Stimulated activated CD8-positive, alpha-beta memory T cell treated with anti-CD3 and anti-CD28 coated beads, Interleukin-15, amount 100 ng/mL, for 24 hours (primary cell): Measurements from ENCODE around the gene LHFPL2.
"Not testable (repeated sequence)": the region's sequence is repeated elsewhere in the genome, so short reads cannot be mapped to it uniquely, and the experiment has no call there.

ENCODE experiments used
- DNase-seq: peaks from one replicate; pipeline ENCODE4 v3.0.0-alpha.2; 2020; ENCODE audit warnings: low read depth

LHFPL2 gene

GRCh38 chr5:78640662-78641474 lies 7.7 kb downstream of the LHFPL2 start:
- no peak for DNase-seq

DNA sequence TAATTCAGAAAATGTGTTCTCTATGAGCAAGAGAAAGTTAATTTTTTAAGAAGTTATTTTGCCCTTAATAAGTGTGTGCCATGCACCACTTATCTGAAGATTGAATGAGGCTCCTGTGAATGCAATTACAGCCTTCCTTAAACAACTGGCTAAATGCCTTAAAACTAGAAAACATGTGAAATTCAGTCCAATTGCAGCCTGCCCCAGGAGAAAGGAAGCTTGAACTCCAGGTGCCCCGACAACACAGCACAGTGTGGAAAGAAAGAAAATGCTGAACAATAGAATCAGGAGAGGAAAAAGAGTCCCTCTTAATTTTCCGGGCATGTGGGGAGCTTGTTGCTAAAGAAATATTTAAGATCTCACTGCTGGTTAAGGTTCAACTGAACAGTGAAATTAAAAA lies 8.8 kb downstream of the LHFPL2 start:
- DNase-seq: no peak

GRCh38 chr5:78638973-78639669 lies 9.5 kb downstream of the LHFPL2 start:
- no peak for DNase-seq

DNA sequence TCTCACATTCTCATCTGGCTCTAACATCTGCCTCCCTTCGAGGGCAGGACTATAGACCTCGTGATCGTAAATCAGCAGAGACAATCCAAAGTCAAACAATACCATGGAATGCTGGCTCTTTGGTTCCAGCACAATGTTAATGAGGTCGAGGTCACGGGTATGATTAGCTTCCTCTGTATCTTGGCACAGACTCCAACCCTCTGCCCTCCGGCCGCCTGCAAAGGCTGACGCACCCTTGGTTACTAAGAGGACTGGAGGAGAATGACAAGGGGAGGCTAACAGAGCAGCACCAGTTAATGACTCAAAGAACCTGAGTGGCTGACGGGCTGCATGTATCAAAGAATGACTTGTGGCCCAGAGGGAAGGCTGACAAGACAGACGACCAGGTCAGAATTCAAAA lies 10.1 kb downstream of the LHFPL2 start:
- DNase-seq: no peak

DNA sequence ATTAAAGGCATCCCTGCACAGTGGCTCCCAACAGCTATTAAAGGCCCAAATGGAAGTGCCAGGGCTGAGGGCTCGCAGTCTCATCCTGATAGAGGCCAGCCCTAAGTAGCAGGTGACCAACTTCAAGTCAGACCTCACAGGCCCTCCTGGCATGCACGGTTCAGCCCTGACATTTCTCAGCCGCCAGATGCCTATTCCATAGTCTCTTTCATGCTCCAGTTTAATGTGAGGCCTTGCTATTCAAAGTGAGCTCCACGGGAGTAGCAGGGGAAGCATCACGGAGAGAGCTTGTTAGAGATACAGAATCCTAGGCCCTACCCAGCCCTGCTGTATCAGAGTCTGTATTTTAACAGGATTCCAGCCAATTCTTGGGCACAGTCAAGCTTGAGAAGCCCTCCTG lies 11.1 kb downstream of the LHFPL2 start:
- DNase-seq: no peak

GRCh38 chr5:78636682-78637081 lies 11.9 kb downstream of the LHFPL2 start:
- DNase-seq: no peak

DNA sequence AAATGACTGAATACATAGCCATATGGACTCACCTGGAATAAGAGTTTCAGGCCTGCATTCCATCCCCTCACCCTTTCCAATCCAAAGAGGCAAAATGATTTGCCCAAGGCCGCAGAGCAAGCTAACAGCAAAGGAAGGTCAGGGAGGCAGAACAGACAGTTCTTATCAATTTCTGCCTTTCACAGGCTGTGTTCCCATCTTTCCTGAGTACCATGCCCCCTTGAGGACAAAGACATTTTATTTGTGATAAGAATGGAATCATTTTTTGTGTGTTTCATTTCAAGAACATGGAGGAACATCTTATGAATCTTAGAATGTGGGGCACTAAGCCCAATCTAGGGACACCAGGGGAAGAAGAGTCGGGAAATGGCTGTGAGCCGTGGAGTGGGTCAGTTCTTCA lies 13.9 kb downstream of the LHFPL2 start:
- no peak for DNase-seq

- no peak for DNase-seq
Measured at GRCh38 chr5:78634229-78634628, 14.3 kb downstream of the LHFPL2 start.

DNA sequence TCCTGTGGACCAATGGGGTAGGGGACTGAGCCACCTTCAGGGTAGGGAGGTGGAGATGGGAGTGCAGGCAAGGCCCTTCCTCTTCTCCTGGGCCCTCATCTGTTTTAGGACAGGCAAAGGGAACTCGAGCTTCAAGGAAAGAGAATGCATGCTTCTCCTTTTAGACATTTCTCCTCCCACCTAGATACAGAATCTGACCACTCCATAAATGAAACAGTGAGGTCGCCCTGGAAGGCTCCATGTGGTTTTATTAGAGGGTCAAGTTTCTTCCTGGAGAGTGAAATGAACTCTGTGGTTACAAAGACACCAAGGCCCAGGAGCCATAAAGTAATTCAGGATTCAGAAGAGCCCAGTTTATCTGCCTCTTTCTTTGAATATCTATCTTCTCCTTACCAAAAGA lies 14.9 kb downstream of the LHFPL2 start:
- DNase-seq: no peak

DNA sequence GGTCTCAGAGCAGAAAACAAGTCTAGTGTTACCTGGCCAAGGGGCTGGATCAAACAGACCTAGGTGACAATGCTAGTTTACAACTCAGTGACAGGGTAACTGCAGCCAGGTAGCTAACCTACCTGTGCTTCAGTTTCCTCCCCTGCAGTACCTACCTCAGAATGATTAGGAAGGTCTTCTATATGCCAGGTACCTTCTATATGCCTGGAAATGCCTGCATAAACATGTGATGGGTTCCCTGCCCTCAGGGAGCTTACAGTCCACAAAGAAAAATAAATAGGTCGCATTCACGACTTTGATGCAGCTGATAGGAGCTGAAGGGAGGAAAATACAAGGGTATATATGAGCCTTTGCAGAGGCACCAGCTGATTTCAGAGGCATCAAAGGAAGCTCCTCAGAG lies 16.1 kb downstream of the LHFPL2 start:
- DNase-seq: no peak

DNA sequence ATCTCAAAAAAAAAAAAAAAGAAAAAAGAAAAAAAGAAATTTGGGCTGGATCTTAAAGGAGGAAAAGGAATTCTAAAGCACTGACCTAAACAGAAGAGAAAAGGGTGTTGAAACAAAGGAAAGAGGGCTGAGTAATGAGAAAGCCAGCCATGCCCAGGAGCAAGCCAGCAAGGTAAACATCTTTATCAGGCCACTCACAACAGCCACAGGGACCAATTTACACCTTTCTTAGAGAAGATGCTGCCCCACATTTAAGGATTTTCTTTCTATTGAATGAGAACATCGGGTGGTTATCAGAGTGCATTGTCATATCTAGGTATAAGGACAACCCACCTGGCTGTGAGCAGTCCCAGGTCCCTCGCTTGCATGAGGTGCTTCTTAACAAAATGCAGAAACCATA lies 16.6 kb downstream of the LHFPL2 start:
- DNase-seq: no peak

DNA sequence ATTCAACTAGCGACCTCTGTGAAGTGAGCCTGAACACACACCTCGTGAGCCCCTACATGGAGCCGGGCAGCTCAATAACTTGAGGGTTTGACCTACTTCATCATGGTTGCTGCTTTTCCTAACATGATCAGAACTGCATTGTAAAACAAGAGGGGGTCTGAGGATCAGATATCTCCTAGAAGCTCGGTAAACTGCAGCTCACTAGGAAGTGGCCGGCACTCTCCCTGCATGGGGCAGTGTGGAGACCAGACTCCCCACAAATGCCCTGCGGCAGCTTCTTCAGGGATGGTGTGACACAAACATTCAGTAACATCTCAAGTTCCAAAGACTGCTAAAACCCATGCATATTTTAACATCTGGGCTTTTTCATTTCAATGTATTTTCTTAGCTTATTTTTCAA lies 18.5 kb downstream of the LHFPL2 start:
- no peak for DNase-seq

GRCh38 chr5:78629624-78630023 lies 18.9 kb downstream of the LHFPL2 start:
- DNase-seq: no peak

- no peak for DNase-seq
Measured at GRCh38 chr5:78628270-78628992, 20.1 kb downstream of the LHFPL2 start.

GRCh38 chr5:78627766-78628165 lies 20.8 kb downstream of the LHFPL2 start:
- DNase-seq: no peak

DNA sequence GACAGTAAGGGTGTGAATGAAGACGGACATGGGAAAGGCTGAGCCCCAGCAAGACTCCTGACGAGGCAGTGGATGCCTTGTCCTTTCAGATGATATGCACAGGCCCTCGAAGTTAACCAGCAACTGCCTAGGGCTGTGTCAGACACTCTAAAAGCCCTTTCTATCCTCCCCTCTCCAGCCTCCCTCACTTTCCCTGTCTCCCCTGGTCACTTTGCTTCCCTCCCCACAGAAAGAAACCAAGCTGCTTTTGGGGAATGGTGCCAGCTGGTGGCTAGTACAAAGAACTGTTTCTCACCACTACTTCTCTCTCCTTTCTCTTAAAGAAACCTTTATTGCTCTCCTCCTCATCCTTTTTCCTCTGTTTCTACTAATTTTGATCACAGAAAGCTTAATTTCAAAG lies 21.4 kb downstream of the LHFPL2 start:
- no peak for DNase-seq

- no peak for DNase-seq
Measured at GRCh38 chr5:78626009-78626571, 22.5 kb downstream of the LHFPL2 start.

DNA sequence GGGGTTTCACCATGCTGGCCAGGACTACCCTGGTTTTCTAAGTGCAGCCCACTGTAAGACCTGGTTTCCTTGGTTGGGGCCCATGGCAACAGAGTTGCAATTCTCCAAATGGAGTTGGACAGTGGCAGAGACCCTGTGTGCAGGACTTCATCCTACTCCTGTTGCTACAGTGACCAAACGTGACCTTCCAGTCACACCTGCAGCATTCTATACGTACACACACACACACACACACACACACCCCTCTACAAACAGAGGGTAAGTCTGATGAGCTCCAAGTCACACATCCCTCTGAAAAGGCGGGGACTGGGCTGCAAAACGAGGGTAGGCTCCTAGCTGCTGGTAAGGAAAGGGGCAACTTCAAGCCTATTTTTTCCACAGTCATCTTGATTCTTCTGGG lies 23.6 kb downstream of the LHFPL2 start:
- DNase-seq: no peak

GRCh38 chr5:78624011-78624541 lies 24.5 kb downstream of the LHFPL2 start:
- no peak for DNase-seq

GRCh38 chr5:78622302-78622971 lies 26.1 kb downstream of the LHFPL2 start:
- no peak for DNase-seq

DNA sequence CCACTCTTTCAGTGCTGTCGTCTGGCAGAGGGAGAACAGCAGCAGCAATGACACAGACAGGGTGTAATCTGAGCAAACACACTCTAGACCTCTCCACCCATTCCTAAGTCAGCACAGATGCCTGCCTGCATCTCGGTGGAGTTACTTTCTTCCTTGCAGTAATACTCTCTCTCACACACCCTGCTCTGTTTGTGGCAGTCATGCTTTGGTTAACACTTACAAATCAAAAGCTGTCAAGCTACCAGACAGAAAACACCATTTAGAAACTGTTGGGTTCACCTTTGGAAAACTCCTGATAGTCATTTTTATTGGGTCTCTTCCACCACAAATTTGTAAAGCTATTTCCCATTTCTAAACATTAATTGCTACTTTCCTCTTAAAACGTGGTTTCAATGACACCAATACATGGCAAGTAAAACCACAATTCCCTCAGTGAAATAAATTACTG lies 27.3 kb downstream of the LHFPL2 start:
- DNase-seq: no peak

- not testable (repeated sequence) for DNase-seq
Measured at GRCh38 chr5:78620119-78620518, 28.5 kb downstream of the LHFPL2 start.
